ENCODE measurements around the gene SKA1.

SKA1 gene, protein sequence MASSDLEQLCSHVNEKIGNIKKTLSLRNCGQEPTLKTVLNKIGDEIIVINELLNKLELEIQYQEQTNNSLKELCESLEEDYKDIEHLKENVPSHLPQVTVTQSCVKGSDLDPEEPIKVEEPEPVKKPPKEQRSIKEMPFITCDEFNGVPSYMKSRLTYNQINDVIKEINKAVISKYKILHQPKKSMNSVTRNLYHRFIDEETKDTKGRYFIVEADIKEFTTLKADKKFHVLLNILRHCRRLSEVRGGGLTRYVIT

DNA sequence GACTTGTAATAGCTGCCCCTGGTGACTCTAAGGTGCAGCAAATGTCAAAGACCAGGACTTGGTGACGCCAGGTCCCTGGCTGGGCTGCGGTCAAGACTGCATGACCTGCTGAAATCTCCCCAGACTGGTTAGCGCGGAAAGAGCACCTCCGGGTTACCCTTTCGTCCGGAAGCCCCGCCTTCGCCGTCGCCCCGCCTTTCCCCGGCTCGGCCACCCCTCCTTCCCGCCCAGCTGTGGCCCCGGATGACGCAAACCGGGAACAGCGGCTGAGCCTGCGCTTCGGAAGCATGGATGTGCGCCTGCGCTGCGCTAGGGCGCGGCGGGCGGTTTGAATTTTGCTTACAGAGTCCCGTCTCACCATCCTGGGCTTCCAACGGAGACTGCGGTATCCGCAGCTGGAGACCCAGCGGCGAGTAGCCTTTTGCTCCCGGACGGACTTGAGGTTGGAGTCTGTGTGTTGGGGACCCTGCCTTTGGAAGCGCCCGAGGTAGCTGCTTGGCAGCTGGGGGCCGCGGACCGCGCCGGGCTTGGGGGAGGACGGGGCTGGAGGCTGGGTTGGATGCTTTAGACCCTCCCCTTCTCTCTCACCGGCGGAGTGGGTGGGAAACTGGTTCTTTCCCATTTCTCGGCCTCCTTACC is at the start of gene SKA1:
TSS of gene SKA1 (plus strand) at position 294 of the 639 bp plus-strand sequence. CDS start 785 bp downstream, outside the sequence.
- TF ChIP-seq, protein P1, sequence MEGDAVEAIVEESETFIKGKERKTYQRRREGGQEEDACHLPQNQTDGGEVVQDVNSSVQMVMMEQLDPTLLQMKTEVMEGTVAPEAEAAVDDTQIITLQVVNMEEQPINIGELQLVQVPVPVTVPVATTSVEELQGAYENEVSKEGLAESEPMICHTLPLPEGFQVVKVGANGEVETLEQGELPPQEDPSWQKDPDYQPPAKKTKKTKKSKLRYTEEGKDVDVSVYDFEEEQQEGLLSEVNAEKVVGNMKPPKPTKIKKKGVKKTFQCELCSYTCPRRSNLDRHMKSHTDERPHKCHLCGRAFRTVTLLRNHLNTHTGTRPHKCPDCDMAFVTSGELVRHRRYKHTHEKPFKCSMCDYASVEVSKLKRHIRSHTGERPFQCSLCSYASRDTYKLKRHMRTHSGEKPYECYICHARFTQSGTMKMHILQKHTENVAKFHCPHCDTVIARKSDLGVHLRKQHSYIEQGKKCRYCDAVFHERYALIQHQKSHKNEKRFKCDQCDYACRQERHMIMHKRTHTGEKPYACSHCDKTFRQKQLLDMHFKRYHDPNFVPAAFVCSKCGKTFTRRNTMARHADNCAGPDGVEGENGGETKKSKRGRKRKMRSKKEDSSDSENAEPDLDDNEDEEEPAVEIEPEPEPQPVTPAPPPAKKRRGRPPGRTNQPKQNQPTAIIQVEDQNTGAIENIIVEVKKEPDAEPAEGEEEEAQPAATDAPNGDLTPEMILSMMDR (IDR thresholded peaks at IDR 0.05), result no peak

DNA sequence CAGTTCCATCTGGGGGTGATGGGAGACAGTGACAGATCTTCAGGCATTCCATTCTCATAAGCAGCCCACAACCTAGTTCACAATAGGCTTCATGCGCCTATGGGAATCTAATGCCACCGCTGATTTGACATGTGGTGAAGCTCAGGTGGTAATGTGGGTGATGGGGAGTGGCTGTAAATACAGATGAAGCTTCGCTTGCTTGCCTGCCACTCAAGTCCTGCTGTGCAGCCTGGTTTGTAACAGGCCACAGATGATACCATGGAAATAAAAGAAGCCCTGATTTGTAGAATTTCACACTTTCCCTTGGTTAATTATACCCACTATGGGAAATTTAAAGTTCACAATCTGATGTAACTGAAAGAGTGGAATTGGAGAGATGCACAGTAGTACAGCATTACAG is 46.9 kb upstream of the SKA1 start:
- TF ChIP-seq, protein P1 (IDR thresholded peaks at IDR 0.05), result no peak

DNA sequence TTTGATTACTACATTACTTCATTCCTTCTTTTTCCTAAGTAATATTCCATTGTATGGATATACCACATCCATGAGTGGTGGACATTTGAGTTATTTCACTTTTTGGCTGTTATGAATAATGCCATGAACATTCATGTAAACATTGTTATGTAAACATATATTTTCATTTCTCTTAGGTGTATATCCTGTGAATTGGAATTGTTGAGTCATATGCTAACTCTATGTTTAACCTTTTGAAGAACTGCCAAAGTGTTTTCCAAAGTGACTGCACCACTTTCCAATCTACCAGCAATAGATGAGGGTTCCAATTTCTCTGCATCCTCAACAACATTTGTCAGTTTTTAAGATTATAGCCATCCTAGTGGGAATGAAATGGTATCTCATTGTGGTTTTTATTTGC is 44.7 kb upstream of the SKA1 start:
- TF ChIP-seq, protein P1 (IDR thresholded peaks at IDR 0.05), result no peak

DNA sequence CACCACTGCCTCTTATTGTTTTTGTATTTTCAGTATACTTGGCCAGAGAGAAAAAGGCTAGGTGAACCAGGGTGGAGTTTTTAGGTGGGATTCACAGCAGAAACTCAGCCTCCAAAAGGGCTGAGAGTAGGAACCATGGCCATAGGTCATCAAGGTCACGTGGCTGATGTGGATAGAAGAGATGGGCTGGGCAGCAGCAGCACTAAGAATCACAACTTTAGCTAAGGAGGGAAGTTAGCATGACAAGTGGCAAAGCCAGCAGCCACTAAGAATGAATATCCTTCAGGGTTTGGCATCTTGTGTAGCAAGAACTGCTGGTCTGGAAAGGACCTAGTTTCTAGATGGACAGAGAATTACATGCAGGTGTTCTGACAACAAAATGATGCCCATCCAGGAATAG is 43.2 kb upstream of the SKA1 start:
- TF ChIP-seq, protein P1 (IDR thresholded peaks at IDR 0.05), result no peak

DNA sequence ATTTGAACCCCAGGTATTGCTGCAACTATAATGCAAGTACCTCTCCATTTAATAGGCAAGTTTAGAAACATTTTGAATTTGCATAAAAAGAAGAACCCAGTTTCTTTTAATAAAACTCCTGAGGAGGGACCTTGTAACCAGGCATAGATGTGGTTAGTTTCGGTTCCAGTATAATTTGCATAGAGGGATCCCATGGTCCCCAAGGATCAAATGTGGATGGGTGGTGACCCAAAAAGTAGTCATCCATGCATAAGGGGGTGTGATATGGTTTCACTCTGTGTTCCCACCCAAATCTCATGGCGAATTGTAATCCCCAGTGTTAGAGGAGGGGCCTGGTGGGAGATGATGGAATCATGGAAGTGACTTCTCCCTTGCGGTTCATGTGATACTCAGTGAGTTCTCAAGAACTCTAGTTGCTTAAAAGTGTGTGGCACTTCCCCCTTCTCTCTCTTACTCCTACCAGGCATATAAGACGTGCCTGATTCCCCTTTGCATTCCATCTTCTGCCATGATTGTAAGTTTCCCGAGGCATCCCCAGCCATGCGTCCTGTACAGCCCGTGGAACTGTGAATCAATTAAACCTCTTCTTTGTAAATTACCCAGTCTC is 40.2 kb upstream of the SKA1 start:
- TF ChIP-seq, protein P1 (IDR thresholded peaks at IDR 0.05), result no peak

DNA sequence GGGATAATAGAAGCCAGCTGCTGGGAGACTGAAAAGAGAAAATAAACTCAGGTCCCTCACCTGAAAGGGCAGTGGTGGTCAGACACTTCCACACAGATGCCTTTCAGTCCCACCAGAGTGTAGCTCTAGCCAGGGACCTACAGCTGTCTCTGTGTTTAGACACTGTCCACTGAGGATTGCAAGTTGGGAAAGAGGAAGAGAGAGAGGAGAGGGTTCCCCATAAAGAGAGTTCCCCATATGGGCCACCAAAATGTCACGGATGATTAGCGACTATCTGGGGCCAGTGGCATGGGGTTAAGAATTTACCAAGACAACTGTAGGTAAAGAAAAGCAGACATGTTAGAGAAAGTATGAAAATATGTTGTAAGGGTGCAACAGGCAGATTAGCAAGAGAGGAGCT is 36.7 kb upstream of the SKA1 start:
- TF ChIP-seq, protein P1 (IDR thresholded peaks at IDR 0.05), result no peak

DNA sequence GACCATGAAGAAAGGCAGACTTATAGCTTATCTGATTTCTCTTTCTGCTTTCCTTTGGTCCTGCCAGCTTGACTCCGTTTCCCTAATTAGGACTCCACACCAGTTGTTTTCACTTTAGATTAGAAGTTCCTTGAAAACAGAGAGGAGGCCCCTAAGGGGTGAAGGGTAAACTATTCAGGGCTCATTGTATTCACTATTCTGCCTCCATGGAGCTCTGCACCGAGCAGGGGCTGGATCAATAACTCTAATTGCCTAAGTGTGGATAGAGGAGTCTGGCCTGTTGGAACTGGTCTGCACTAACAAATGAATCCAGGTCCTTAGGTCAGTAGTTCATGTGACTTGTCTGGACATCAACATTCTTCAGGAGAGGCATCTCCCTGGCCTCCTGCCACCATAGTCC is 36.1 kb upstream of the SKA1 start:
- TF ChIP-seq, protein P1 (IDR thresholded peaks at IDR 0.05), result no peak

Measured in LNCAP (cell line).